Nucleus accumbens (tissue), 56 donors: ENCODE data around the gene CEP78.
"Not testable (repeated sequence)": the region's sequence is repeated elsewhere in the genome, so short reads cannot be mapped to it uniquely, and the experiment has no call there.

Experiments used
- DNase-seq, 56 donors: peaks; one replicate each; lab custom pipeline; 2025; lab: John Stamatoyannopoulos, UW

The CEP78 gene

GRCh38 chr9:78280982-78281668 is 45.2 kb downstream of the CEP78 start:
- peak in 31 of 56 donors; percentile 4 to 61 (median 15) for DNase-seq

GRCh38 chr9:78284181-78284580 is 48.3 kb downstream of the CEP78 start:
- DNase-seq = not testable (repeated sequence)

GRCh38 chr9:78286125-78286524 is 50.2 kb downstream of the CEP78 start:
- DNase-seq = no peak

GRCh38 chr9:78286946-78287388 is 51.1 kb downstream of the CEP78 start:
- no peak for DNase-seq

GRCh38 chr9:78288214-78288892 is 52.5 kb downstream of the CEP78 start:
- DNase-seq = no peak

- no peak for DNase-seq
These were observed 53.6 kb downstream of the CEP78 start for GRCh38 chr9:78289474-78289873.

GRCh38 chr9:78291240-78291925 is 55.5 kb downstream of the CEP78 start:
- no peak for DNase-seq

GRCh38 chr9:78292026-78292425 is 56.2 kb downstream of the CEP78 start:
- DNase-seq = no peak

GRCh38 chr9:78292716-78293497 is 57.0 kb downstream of the CEP78 start:
- no peak for DNase-seq

- no peak for DNase-seq
These were observed 58.7 kb downstream of the CEP78 start for GRCh38 chr9:78294290-78295176.

GRCh38 chr9:78295177-78295575 is 59.3 kb downstream of the CEP78 start:
- no peak for DNase-seq

- peak in 1 of 56 donors; percentile 2 for DNase-seq
These were observed 59.9 kb downstream of the CEP78 start for GRCh38 chr9:78295731-78296130.

- peak in 42 of 56 donors; percentile 19 to 76 (median 49) for DNase-seq
These were observed 60.5 kb downstream of the CEP78 start for GRCh38 chr9:78296201-78296892.

GRCh38 chr9:78296893-78297671 is 61.2 kb downstream of the CEP78 start, which contains the start of gene PSAT1:
Gene PSAT1, plus strand, starts transcription at chr9:78297125. Its CDS starts 86 bp downstream, at chr9:78297211.
- DNase-seq = peak; percentile 49 to 96 (median 90)

- peak in 2 of 56 donors; percentile 67 to 71 for DNase-seq
These were observed 61.7 kb downstream of the CEP78 start for GRCh38 chr9:78297672-78297961.

GRCh38 chr9:78298046-78298765 is 62.3 kb downstream of the CEP78 start:
- DNase-seq = peak in 47 of 56 donors; percentile 14 to 82 (median 46)

GRCh38 chr9:78300209-78300608 is 64.3 kb downstream of the CEP78 start:
- no peak for DNase-seq

GRCh38 chr9:78301466-78301865 is 65.6 kb downstream of the CEP78 start:
- no peak for DNase-seq
